ENCODE results near the gene YTHDF1. TPM values are rescaled to one million over a fixed set of nuclear protein-coding genes. Genes with fewer than 3 reads are reported as not detected.

YTHDF1 gene
- total and polyA plus RNA-seq, 2 of the 4 experiments (the other 2 are of a cell fraction): 10.9 to 22.6 TPM

DNA sequence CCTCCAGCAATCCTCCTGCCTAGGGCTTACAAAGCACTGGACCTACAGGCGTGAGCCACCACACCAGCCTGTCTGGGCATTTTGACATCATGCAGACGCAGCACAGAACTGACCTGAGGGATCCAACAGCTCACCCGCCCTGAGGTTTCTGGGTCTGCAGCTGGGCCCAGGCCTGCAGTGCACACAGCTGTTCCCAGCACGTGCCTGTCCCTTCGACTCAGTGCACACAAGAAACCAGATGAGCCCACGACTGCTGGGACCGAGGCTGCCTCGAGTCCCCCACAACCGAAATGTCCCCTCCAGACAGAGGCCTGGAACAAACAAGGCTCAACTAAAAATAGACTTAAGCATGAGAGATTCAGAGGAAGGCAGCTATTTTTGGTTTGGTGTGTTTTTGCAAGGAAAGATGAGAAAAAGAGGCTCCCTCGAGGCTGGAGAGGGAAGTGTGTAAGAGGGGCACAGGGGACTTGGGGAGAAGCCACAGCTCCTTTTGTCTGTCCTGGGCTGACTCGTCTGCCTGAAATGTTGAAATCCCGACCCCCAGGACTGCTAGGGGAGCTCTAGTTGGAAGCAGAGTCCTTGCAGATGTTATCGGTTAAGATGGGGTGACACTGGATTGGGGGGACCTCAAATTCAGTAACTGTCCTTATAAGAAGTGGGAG, 66.3 kb downstream of the YTHDF1 start:
- H3K36me3 ChIP-seq (ENCODE audit: control insufficient read depth, insufficient read depth, low read length): no peaks in the 10 kb centered on the region
- H2BK5ac ChIP-seq (ENCODE audit: low read depth, low read length, poor library complexity, severe bottlenecking): no peak overlapping the region
- no peak overlapping the region for H3K4ac ChIP-seq (ENCODE audit: low read depth, low read length)
- no peak overlapping the region for H3K4me3 ChIP-seq (ENCODE audit: insufficient read depth, low read depth, low read length)
- no peaks in the 10 kb centered on the region for H3K79me1 ChIP-seq (ENCODE audit: low read depth in 1 of 2, low read length in 2 of 2)
- ATAC-seq (ENCODE audit: low read depth): no peak
- H3K9ac ChIP-seq (ENCODE audit: low read depth, low read length): no peak overlapping the region
- H2BK120ac ChIP-seq (ENCODE audit: low read depth, low read length): no peak overlapping the region
- H2BK15ac ChIP-seq (ENCODE audit: low read depth, low read length): no peak overlapping the region
- H3K9me3 ChIP-seq (ENCODE audit: control insufficient read depth, insufficient read depth, low read length): peaks cover 11% of the 10 kb centered on the region
- dilution Hi-C loops (cut with HindIII; ENCODE audit: low sequenced_read_pairs, unreplicated experiment) (no loop called here), in situ Hi-C loops (cut with MboI; ENCODE audit: low sequenced_read_pairs) (no loop called here), intact Hi-C loops (cut with micrococcal nuclease) (no loop called here)
- no TSS peak for BruUV-seq (replicated peaks)
- CTCF ChIA-PET: no interaction called here
- H3K27me3 ChIP-seq (ENCODE audit: control insufficient read depth, insufficient read depth, low read length): peaks cover 25% of the 10 kb centered on the region
- H4K20me1 ChIP-seq (ENCODE audit: insufficient read depth, low read length): no peaks in the 10 kb centered on the region
- H2AK9ac ChIP-seq (replicated peaks; ENCODE audit: low read depth, low read length, poor library complexity): no peak overlapping the region
- no peaks in the 10 kb centered on the region for H3K9me1 ChIP-seq (ENCODE audit: insufficient read depth, low read length)
- POLR2A ChIA-PET (ENCODE audit: unreplicated experiment): no interaction called here
- no peak overlapping the region for H2BK20ac ChIP-seq (ENCODE audit: low read depth, low read length)
- no peak overlapping the region for H2AFZ ChIP-seq (replicated peaks; ENCODE audit: low read length, poor library complexity)
- no peak overlapping the region for H3K23ac ChIP-seq (ENCODE audit: low read depth, low read length)
- H4K5ac ChIP-seq (ENCODE audit: low read depth, low read length): no peak overlapping the region
- TF ChIP-seq MAFK (IDR thresholded peaks at IDR 0.05; ENCODE audit: low read depth, low read length) (no peak), RAD21 (IDR thresholded peaks at IDR 0.05; ENCODE audit: low read length) (no peak), CHD1 (IDR thresholded peaks at IDR 0.05; ENCODE audit: low read depth, low read length) (no peak), CEBPB (IDR thresholded peaks at IDR 0.05; ENCODE audit: low read depth, low read length) (no peak), SMC3 (IDR thresholded peaks at IDR 0.05; ENCODE audit: low read depth, low read length) (no peak)
- TF ChIP-seq, protein P1, sequence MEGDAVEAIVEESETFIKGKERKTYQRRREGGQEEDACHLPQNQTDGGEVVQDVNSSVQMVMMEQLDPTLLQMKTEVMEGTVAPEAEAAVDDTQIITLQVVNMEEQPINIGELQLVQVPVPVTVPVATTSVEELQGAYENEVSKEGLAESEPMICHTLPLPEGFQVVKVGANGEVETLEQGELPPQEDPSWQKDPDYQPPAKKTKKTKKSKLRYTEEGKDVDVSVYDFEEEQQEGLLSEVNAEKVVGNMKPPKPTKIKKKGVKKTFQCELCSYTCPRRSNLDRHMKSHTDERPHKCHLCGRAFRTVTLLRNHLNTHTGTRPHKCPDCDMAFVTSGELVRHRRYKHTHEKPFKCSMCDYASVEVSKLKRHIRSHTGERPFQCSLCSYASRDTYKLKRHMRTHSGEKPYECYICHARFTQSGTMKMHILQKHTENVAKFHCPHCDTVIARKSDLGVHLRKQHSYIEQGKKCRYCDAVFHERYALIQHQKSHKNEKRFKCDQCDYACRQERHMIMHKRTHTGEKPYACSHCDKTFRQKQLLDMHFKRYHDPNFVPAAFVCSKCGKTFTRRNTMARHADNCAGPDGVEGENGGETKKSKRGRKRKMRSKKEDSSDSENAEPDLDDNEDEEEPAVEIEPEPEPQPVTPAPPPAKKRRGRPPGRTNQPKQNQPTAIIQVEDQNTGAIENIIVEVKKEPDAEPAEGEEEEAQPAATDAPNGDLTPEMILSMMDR (conservative IDR thresholded peaks at IDR 0.05; ENCODE audit: low read depth, low read length): no peak
- H3K18ac ChIP-seq (ENCODE audit: low read depth, low read length): no peak overlapping the region
- H4K91ac ChIP-seq (ENCODE audit: insufficient read depth, low read depth, low read length): no peak overlapping the region
- no peak overlapping the region for H4K8ac ChIP-seq (ENCODE audit: low read depth in 2 of 2, low read length in 2 of 2)
- no peak overlapping the region for H3K14ac ChIP-seq (replicated peaks; ENCODE audit: low read depth, low read length)
- H3K56ac ChIP-seq (ENCODE audit: extremely low read depth, insufficient read depth, low read length): no peak overlapping the region
- H3K4me2 ChIP-seq (ENCODE audit: low read depth, low read length): no peak overlapping the region
- H3K4me1 ChIP-seq (ENCODE audit: control insufficient read depth, insufficient read depth, low read length): no peaks in the 10 kb centered on the region
- H2AK5ac ChIP-seq (ENCODE audit: low read depth, low read length): no peak overlapping the region
- WGBS, 2 experiments (ENCODE audit: extremely low coverage in 2 of 2, insufficient read length in 1 of 2): 53% methylated on average over 6 of the region's 13 CpGs; no CpG with 5 or more reads in 1 of the 2 experiments
- H3K27ac ChIP-seq (ENCODE audit: insufficient read depth, low read length): no peak overlapping the region
- no peak for DNase-seq
